NB4 (cell line): ENCODE measurements around the gene DAAM2.

Source experiments
- DNase-seq: peaks from one replicate; pipeline ENCODE4 v3.0.0; 2010; ENCODE audit warnings: low read depth
- H3K4me3 ChIP-seq: one replicate; pipeline ENCODE4 v1.5.1; 2011; ENCODE audit warnings: mild to moderate bottlenecking, low read depth, low read length, moderate library complexity
- CTCF ChIP-seq: IDR thresholded peaks from one replicate; pipeline ENCODE4 v1.5.1; 2012; ENCODE audit warnings: low read depth, low read length
- MYC ChIP-seq: IDR thresholded peaks from 2 replicates; pipeline ENCODE4 v1.6.1; 2011; ENCODE audit warnings: low read depth, low read length
- POLR2A ChIP-seq: IDR thresholded peaks from 2 replicates; pipeline ENCODE4 v1.6.1; 2011; ENCODE audit warnings: mild to moderate bottlenecking; ENCODE audit not compliant: insufficient read length; ENCODE audit errors: extremely low read depth
- TF ChIP-seq, protein P1 (sequence below): IDR thresholded peaks from 2 replicates; pipeline ENCODE4 v1.6.1; 2011; ENCODE audit warnings: low read depth, low read length

The DAAM2 gene

GRCh38 chr6:39938773-39939654, 146.8 kb downstream of the DAAM2 start:
- DNase-seq = no peak

DNA sequence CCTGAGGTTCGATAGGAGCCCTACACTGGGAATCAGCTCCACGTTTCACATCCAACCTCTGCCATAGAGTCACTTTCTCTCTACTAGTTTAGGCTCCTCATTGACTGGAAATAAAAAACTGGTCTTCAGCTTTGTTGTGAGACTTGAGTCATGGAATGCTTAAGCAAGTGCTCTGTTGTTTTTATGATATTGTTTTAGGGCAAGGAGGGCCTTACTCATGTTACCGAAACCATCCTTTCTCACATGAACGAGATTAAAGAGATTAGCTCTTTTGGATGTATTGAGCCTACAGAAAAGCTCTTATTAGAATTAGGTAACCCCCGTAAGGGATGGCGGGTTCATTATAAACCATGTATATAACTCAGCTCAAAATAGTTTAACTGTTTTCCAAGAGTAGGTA, 149.0 kb downstream of the DAAM2 start:
- no peak for DNase-seq
- TF ChIP-seq MYC = no peak
- no peak for TF ChIP-seq POLR2A
- TF ChIP-seq, protein P1, sequence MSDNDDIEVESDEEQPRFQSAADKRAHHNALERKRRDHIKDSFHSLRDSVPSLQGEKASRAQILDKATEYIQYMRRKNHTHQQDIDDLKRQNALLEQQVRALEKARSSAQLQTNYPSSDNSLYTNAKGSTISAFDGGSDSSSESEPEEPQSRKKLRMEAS = no peak
- no peak for TF ChIP-seq CTCF
- H3K4me3 ChIP-seq = no peak overlapping the region

More at GRCh38 chr6:39938773-39939654, 146.8 kb downstream of the DAAM2 start:
- TF ChIP-seq POLR2A = no peak
- TF ChIP-seq, protein P1 = no peak
- no peak for TF ChIP-seq CTCF
- no peak for TF ChIP-seq MYC
- no peak overlapping the region for H3K4me3 ChIP-seq

DNA sequence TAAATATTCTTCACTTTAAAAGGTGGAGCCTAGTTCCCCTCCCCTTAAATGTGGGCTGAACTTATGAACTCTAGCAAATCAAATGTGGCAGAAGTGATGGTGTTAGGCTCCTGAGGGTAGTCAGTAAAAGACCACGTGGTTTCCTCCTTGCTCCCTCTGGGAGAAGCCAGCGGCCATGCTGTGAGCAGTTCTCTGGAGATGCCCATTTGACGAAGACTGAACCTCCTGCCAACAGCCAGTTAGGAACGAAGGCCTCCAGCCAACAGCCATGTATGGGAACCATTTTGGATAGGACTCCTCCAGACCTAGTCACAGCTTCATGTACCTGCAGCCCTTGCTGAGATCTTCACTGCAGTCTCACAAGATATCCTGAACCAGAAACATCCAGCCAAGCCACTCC, 149.6 kb downstream of the DAAM2 start:
- no peak overlapping the region for H3K4me3 ChIP-seq
- no peak for DNase-seq
- no peak for TF ChIP-seq POLR2A
- no peak for TF ChIP-seq CTCF
- TF ChIP-seq, protein P1 = no peak
- TF ChIP-seq MYC = no peak

DNA sequence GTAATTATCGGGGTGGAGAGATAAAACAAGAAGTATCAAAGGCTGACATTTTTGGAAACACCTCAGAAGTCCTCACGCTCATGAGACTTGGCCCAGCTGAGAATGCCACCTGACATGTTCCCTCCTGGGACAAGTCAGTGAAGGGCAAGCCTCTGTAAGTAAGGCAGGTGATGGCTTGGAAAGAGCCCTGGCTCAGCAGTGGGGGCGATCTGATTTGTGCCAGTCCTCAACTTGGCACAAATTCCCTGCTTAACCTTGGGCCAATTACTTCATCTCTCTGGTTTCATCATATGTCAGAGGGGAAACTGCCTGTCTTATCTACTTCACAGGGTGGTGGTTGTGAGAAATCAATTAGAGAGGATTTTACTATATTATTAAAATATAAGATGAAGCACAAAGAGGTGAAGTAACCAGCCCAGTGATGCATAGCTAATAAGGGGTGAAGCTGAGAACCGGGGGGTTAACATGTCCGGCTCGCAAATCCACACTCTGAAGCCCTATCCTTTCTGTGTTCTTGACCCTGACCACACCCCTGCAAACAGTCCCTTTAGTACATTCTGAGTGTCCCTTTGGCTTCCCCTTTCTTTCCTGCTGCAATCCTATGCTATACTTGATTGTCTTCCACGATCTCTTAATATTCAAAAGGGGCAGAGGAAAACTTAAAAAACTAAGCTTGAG, 150.9 kb downstream of the DAAM2 start:
- H3K4me3 ChIP-seq = no peak overlapping the region
- TF ChIP-seq POLR2A (no peak), CTCF (no peak), MYC (no peak)
- TF ChIP-seq, protein P1 = no peak
- no peak for DNase-seq

DNA sequence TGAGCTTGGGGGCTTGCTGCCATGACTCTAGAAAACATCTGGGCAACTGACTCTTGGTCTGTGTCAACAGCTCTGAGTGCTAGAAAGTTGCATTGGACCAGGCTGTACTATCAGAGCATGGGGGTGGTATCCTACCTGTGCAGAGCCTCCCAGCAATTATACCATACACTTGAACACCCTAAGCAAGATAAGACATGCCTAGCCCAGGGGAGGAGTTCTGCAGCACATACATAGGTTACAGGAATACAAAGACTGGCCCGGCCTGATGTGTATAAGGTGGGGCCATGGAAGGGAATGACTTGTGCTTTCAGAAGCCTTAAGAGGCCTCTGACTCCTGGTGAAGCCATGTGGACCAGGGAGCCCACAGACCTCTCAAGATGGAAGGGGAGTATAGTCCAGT, 153.4 kb downstream of the DAAM2 start:
- no peak for DNase-seq
- TF ChIP-seq POLR2A (no peak), CTCF (no peak), MYC (no peak)
- TF ChIP-seq, protein P1 = no peak
- H3K4me3 ChIP-seq = no peak overlapping the region
